ENCODE results near the gene BNIP5.

- TF ChIP-seq CTCF (IDR thresholded peaks at IDR 0.05): no peak
- TF ChIP-seq EZH2phosphoT487 (IDR thresholded peaks at IDR 0.05): no peak
These were observed 14.2 kb upstream of the BNIP5 start for GRCh38 chr6:36350681-36351571.
